Endothelial cell of umbilical vein (primary cell): ENCODE measurements around the gene ABHD10. TPM values are rescaled to one million over a fixed set of nuclear protein-coding genes. Genes with fewer than 3 reads are reported as not detected.

Experiments
- BruUV-seq: library from RNA; stranded (reverse); fragments of 400-500 nt; replicated peaks from 2 replicates; lab custom pipeline; 2021; lab: Mats Ljungman, UMichigan
- CTCF ChIA-PET: fragments of 300-600, 350-600 bp; sonication (Branson Sonifier 250); formaldehyde crosslinking; loops from one replicate; lab custom pipeline; 2021; ENCODE audit warnings: antibody characterized with exemption, inconsistent platforms; lab: Charles Lee
- POLR2A ChIA-PET: fragments of 300-600, 350-600 bp; sonication (Branson Sonifier 250); formaldehyde crosslinking; loops from one replicate; lab custom pipeline; 2021; ENCODE audit warnings: antibody characterized with exemption, inconsistent platforms; lab: Charles Lee
- DNase-seq: peaks from one replicate; pipeline ENCODE4 v3.0.0-alpha.2; 2011; ENCODE audit warnings: low read depth, low spot score
- FAIRE-seq: peaks from 2 replicates; lab custom pipeline; 2011; peaks lifted over from hg19 to GRCh38; lab: Jason Lieb, UNC
- H2AFZ ChIP-seq: 2 replicates; pipeline ENCODE4 v1.6.0; 2012; ENCODE audit warnings: low read depth, low read length, control low read depth, inconsistent platforms
- H3K27ac ChIP-seq: 2 replicates; pipeline ENCODE4 v1.5.1; 2011; ENCODE audit warnings: low read depth, mild to moderate bottlenecking, control low read depth, low read length, moderate library complexity; ENCODE audit not compliant: insufficient read depth
- H3K27me3 ChIP-seq, 2 experiments: 2 replicates each; pipeline versions ENCODE4 v1.6.0 to v1.6.1; 2011; ENCODE audit warnings: low read length in 2 of 2, mixed read lengths in 1 of 2; ENCODE audit not compliant: control insufficient read depth in 2 of 2, insufficient read depth in 2 of 2
- H3K36me3 ChIP-seq, 2 experiments: 2 replicates in 1 of 2; 3 replicates in 1 of 2; pipeline ENCODE4 v1.5.1; 2011; ENCODE audit warnings: low read length in 2 of 2, mild to moderate bottlenecking in 1 of 2, moderate library complexity in 1 of 2; ENCODE audit not compliant: control insufficient read depth in 2 of 2, insufficient read depth in 2 of 2; ENCODE audit errors: extremely low read depth in 1 of 2
- H3K4me1 ChIP-seq: 3 replicates; pipeline ENCODE4 v1.5.1; 2011; ENCODE audit warnings: mild to moderate bottlenecking, low read length; ENCODE audit not compliant: control insufficient read depth, insufficient read depth; ENCODE audit errors: extremely low read depth
- H3K4me2 ChIP-seq: 2 replicates; pipeline ENCODE4 v1.6.1; 2011; ENCODE audit warnings: low read length, control low read depth, mixed read lengths; ENCODE audit not compliant: insufficient read depth
- H3K4me3 ChIP-seq, 3 experiments: fragments of 200-600 bp in 1 of 3; sonication (generic), shearing (Covaris generic) in 1 of 3; replicated peaks in 1 of 3; 2 replicates each; pipeline ENCODE4 v1.5.1; 2011 to 2016; ENCODE audit warnings: control low read depth in 3 of 3, low read length in 3 of 3, mild to moderate bottlenecking in 2 of 3, inconsistent platforms in 1 of 3, low read depth in 1 of 3, moderate library complexity in 1 of 3; ENCODE audit not compliant: insufficient read depth in 1 of 3
- H3K79me2 ChIP-seq: 2 replicates; pipeline ENCODE4 v1.6.0; 2012; ENCODE audit warnings: low read length, inconsistent platforms; ENCODE audit not compliant: control insufficient read depth, insufficient read depth
- H3K9ac ChIP-seq: replicated peaks from 2 replicates; pipeline ENCODE3; 2011; ENCODE audit warnings: low read length, control low read depth; ENCODE audit not compliant: insufficient read depth; ENCODE audit errors: extremely low read depth
- H3K9me1 ChIP-seq: replicated peaks from 3 replicates; pipeline ENCODE4 v1.6.0; 2011; ENCODE audit warnings: mild to moderate bottlenecking, low read length; ENCODE audit not compliant: control insufficient read depth, insufficient read depth; ENCODE audit errors: extremely low read depth
- H3K9me3 ChIP-seq: replicated peaks from 2 replicates; pipeline ENCODE4 v1.5.1; 2012; ENCODE audit warnings: low read length, inconsistent platforms; ENCODE audit not compliant: control insufficient read depth, insufficient read depth
- H4K20me1 ChIP-seq: replicated peaks from 2 replicates; pipeline ENCODE3; 2011; ENCODE audit warnings: mild to moderate bottlenecking, low read length; ENCODE audit not compliant: control insufficient read depth, insufficient read depth; ENCODE audit errors: extremely low read depth
- CTCF ChIP-seq, 2 donors: IDR thresholded peaks; 1 replicate in 1 of 2; 2 replicates in 1 of 2; pipeline ENCODE4 v1.5.1; 2011; ENCODE audit warnings: low read length in 2 of 2, mild to moderate bottlenecking in 2 of 2, moderate library complexity in 2 of 2, control low read depth in 1 of 2, inconsistent platforms in 1 of 2, low read depth in 1 of 2; ENCODE audit not compliant: insufficient read depth in 1 of 2; ENCODE audit errors: extremely low read depth in 1 of 2
- EZH2 ChIP-seq: IDR thresholded peaks from 2 replicates; pipeline ENCODE4 v1.6.1; 2012; ENCODE audit warnings: borderline replicate concordance, low read depth, mild to moderate bottlenecking, moderate library complexity, low read length, inconsistent platforms; ENCODE audit not compliant: severe bottlenecking
- FOS ChIP-seq: IDR thresholded peaks from 2 replicates; pipeline ENCODE4 v1.6.1; 2011; ENCODE audit warnings: mild to moderate bottlenecking, low read length, moderate library complexity, borderline replicate concordance; ENCODE audit not compliant: insufficient read depth
- JUN ChIP-seq: IDR thresholded peaks from 2 replicates; pipeline ENCODE4 v1.6.1; 2011; ENCODE audit warnings: borderline replicate concordance, low read depth; ENCODE audit not compliant: insufficient read length, insufficient read depth
- POLR2A ChIP-seq: IDR thresholded peaks from 2 replicates; pipeline ENCODE4 v1.6.1; 2012; ENCODE audit warnings: low read depth, mild to moderate bottlenecking, control low read depth, low read length
- POLR2AphosphoS5 ChIP-seq: IDR thresholded peaks from 2 replicates; pipeline ENCODE4 v1.6.1; 2012; ENCODE audit warnings: low read depth, mild to moderate bottlenecking, control low read depth, low read length, moderate library complexity; ENCODE audit not compliant: insufficient read depth
- dilution Hi-C: fragments of 300-500 bp; cut with MboI; formaldehyde crosslinking; loops from one replicate; pipeline ENCODE4 v1.15.0; 2019; ENCODE audit warnings: low sequenced_read_pairs; ENCODE audit not compliant: extremely low pct_ligation_motif_present
- intact Hi-C: fragments of 100-400 bp; cut with micrococcal nuclease; formaldehyde crosslinking; loops from one replicate; pipeline ENCODE4 v1.10.0; 2022
- polyA plus RNA-seq, 4 experiments: library from polyadenylated mRNA; depleted of rRNA in 3 of 4; stranded (reverse) in 3 of 4; unstranded in 1 of 4; fragments of >200 nt; gene quantifications; 2 replicates each; pipeline versions ENCODE4 v1.2.1 to v1.2.3, GENCODE V29; 2011 to 2012; ENCODE audit warnings: missing spikeins in 1 of 4
- total RNA-seq: library from RNA; stranded (reverse); gene quantifications from 2 replicates; pipeline ENCODE4 v1.2.3, GENCODE V29; 2021

ABHD10 gene
- total and polyA plus RNA-seq, 2 donors (not counting 3 experiments of a cell fraction or from before 2014, with no cell fraction given), result 10.0 to 37.0 TPM

DNA sequence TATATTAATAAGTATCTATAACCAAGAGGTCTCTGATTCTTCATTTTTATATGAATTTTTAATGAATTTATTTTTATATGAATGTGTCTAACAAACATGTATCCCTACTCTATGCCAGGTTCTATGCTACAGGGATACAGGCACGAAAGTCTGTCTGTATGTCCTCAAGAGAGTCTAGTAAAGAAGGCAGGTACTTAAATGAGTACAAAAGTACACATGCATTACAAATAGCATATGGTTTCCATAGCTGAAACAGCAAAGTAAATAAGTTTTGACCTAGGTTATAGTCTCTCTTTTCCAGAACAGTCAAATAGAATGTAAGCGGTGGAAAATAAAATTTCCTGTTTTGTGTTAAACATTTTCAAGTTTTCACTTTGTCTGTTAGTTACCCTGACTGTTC is 13.3 kb upstream of the ABHD10 start:
- peaks cover 10 to 11% of the 10 kb centered on the region in 2 experiments for H3K36me3 ChIP-seq
- no peak overlapping the region for H3K9ac ChIP-seq
- H3K27ac ChIP-seq, result no peak overlapping the region
- dilution Hi-C loops, result no loop called here
- H3K79me2 ChIP-seq, result no peaks in the 10 kb centered on the region
- H3K9me3 ChIP-seq, result no peaks in the 10 kb centered on the region
- no peaks in the 10 kb centered on the region for H3K9me1 ChIP-seq
- no peak overlapping the region for H2AFZ ChIP-seq
- BruUV-seq, result no TSS peak
- CTCF ChIA-PET, result interaction anchor here (1.1 to 7.9 kb wide), 9 partner anchors 9 to 247 kb away, joined by 3 to 239 read pairs (median 20); partner anchors contain the start of gene PHLDB2
- DNase-seq (no peak), FAIRE-seq (no peak)
- intact Hi-C loops, result no loop called here
- POLR2A ChIA-PET, result interaction anchor here (0.6 kb wide), 1 partner anchor 114 kb away, joined by 3 read pairs; no protein-coding TSS in a partner anchor
- H3K4me3 ChIP-seq, result no peak overlapping the region
- H3K27me3 ChIP-seq, result no peaks in the 10 kb centered on the region
- H3K4me1 ChIP-seq, result peaks cover 26% of the 10 kb centered on the region
- TF ChIP-seq POLR2AphosphoS5 (no peak), JUN (no peak), POLR2A (no peak), CTCF (IDR thresholded peaks at IDR 0.05; ENCODE audit: extremely low read depth in 1 of 2, insufficient read depth in 1 of 2, low read depth in 1 of 2, low read length in 2 of 2) (no peak), EZH2 (no peak), FOS (no peak)
- H4K20me1 ChIP-seq, result no peaks in the 10 kb centered on the region
- no peak overlapping the region for H3K4me2 ChIP-seq
